Smooth muscle cell (in vitro differentiated cells): Measurements from ENCODE around the gene ZNF30. TPM values are rescaled to one million over a fixed set of nuclear protein-coding genes. Genes with fewer than 3 reads are reported as not detected.
"Not testable (repeated sequence)": the region's sequence is repeated elsewhere in the genome, so short reads cannot be mapped to it uniquely, and the experiment has no call there.

Experiments
- DNase-seq: peaks from one replicate; lab custom pipeline; 2025; ENCODE audit not compliant: unreplicated experiment; lab: John Stamatoyannopoulos, UW
- H2AFZ ChIP-seq: fragments of 200-600 bp; sonication (generic); 2 replicates; pipeline ENCODE4 v1.6.0; 2016; ENCODE audit warnings: antibody characterized with exemption, low read depth, mild to moderate bottlenecking
- H3F3A ChIP-seq: fragments of 200-600 bp; sonication (generic); 2 replicates; pipeline ENCODE4 v1.6.0; 2017; ENCODE audit warnings: antibody characterized with exemption, low read depth
- H3K27ac ChIP-seq: fragments of 200-600 bp; sonication (generic); 2 replicates; pipeline ENCODE4 v1.5.1; 2016; ENCODE audit warnings: low read depth, mild to moderate bottlenecking
- H3K27me3 ChIP-seq: fragments of 200-600 bp; sonication (generic); 2 replicates; pipeline ENCODE4 v1.6.1; 2016; ENCODE audit warnings: low read depth, mild to moderate bottlenecking
- H3K36me3 ChIP-seq: fragments of 200-600 bp; sonication (generic); 2 replicates; pipeline ENCODE4 v1.5.1; 2016; ENCODE audit warnings: low read depth
- H3K4me1 ChIP-seq: fragments of 200-600 bp; sonication (generic); 2 replicates; pipeline ENCODE4 v1.5.1; 2016; ENCODE audit warnings: low read depth
- H3K4me2 ChIP-seq: fragments of 200-600 bp; sonication (generic); 2 replicates; pipeline ENCODE4 v1.6.0; 2016; ENCODE audit warnings: mild to moderate bottlenecking
- H3K4me3 ChIP-seq: fragments of 200-600 bp; sonication (generic); 2 replicates; pipeline ENCODE4 v1.5.1; 2016; ENCODE audit warnings: mild to moderate bottlenecking
- H3K79me2 ChIP-seq: fragments of 200-600 bp; sonication (generic); 2 replicates; pipeline ENCODE4 v1.6.0; 2016; ENCODE audit warnings: low read depth, mild to moderate bottlenecking
- H3K9ac ChIP-seq: fragments of 200-600 bp; sonication (generic); 2 replicates; pipeline ENCODE4 v1.6.0; 2016; ENCODE audit warnings: low read depth
- H3K9me3 ChIP-seq: fragments of 200-600 bp; sonication (generic); replicated peaks from 2 replicates; pipeline ENCODE4 v1.5.1; 2016; ENCODE audit warnings: low read depth
- H4K20me1 ChIP-seq: fragments of 200-600 bp; sonication (generic); 2 replicates; pipeline ENCODE4 v1.6.0; 2016; ENCODE audit warnings: low read depth
- WGBS: methylation state at CpG from one replicate; pipeline ENCODE4 v1.1.7; 2016; ENCODE audit warnings: low lambda C conversion rate; 5-methylcytosine and 5-hydroxymethylcytosine counted together
- polyA plus RNA-seq: library from polyadenylated mRNA; unstranded; fragments of >200 nt; fragmentation: Nextera tagmentation; extraction: Ambion mirVana; gene quantifications from 2 replicates; pipeline ENCODE4 v1.2.1, GENCODE V29; 2016
- total RNA-seq: library from RNA; depleted of rRNA; stranded (reverse); fragments of >200 nt; gene quantifications from 2 replicates; pipeline ENCODE4 v1.2.3, GENCODE V29; 2014
- TF ChIP-seq, protein P1 (sequence below): fragments of 200-600 bp; sonication (generic); IDR thresholded peaks from 2 replicates; pipeline ENCODE4 v1.5.1; 2017; ENCODE audit warnings: borderline replicate concordance, mild to moderate bottlenecking, antibody characterized with exemption; ENCODE audit not compliant: insufficient read depth, poor library complexity, severe bottlenecking

Gene ZNF30
- total and polyA plus RNA-seq, 2 experiments from 2014 or later: 1.2 to 2.3 TPM

DNA sequence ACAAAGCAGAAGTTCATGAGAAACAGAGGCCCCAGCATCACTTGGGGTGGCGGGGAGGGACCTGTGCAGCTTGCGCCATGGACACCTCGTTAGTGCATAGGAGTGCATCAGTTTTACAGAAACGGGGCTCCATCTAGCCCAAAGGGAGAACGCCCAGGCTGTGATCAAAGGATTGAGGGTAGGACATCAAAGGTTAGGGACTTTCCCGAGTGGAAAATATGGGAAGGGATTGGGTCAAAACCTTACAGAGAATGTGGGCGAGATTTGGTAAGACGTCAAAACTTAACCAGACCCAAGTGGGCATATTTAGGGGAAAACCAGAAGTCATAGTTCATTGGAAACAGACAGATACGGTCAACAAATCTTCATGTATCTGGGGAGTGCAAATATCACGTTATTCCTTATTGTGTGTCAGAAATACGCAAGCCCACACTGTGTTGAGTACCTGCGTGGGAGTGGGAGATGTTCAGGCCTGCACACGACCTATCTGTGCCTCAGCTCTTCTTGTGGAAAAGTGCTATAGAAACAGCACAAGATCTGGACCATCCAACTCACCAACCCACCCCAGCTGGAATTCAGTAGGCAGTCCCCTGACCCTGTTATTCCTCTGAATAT is 64.0 kb downstream of the ZNF30 start:
- H3K27me3 ChIP-seq: no peaks in the 10 kb centered on the region
- H4K20me1 ChIP-seq: no peaks in the 10 kb centered on the region
- H3K4me3 ChIP-seq: no peak overlapping the region
- WGBS: 91% methylated on average over 13 of the region's 13 CpGs
- no peaks in the 10 kb centered on the region for H3F3A ChIP-seq
- TF ChIP-seq, protein P1, sequence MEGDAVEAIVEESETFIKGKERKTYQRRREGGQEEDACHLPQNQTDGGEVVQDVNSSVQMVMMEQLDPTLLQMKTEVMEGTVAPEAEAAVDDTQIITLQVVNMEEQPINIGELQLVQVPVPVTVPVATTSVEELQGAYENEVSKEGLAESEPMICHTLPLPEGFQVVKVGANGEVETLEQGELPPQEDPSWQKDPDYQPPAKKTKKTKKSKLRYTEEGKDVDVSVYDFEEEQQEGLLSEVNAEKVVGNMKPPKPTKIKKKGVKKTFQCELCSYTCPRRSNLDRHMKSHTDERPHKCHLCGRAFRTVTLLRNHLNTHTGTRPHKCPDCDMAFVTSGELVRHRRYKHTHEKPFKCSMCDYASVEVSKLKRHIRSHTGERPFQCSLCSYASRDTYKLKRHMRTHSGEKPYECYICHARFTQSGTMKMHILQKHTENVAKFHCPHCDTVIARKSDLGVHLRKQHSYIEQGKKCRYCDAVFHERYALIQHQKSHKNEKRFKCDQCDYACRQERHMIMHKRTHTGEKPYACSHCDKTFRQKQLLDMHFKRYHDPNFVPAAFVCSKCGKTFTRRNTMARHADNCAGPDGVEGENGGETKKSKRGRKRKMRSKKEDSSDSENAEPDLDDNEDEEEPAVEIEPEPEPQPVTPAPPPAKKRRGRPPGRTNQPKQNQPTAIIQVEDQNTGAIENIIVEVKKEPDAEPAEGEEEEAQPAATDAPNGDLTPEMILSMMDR: no peak
- no peak overlapping the region for H2AFZ ChIP-seq
- no peaks in the 10 kb centered on the region for H3K9me3 ChIP-seq
- no peak overlapping the region for H3K4me2 ChIP-seq
- DNase-seq: no peak
- H3K27ac ChIP-seq: no peak overlapping the region
- H3K79me2 ChIP-seq: no peaks in the 10 kb centered on the region
- no peak overlapping the region for H3K9ac ChIP-seq
- H3K36me3 ChIP-seq: no peaks in the 10 kb centered on the region
- no peaks in the 10 kb centered on the region for H3K4me1 ChIP-seq

DNA sequence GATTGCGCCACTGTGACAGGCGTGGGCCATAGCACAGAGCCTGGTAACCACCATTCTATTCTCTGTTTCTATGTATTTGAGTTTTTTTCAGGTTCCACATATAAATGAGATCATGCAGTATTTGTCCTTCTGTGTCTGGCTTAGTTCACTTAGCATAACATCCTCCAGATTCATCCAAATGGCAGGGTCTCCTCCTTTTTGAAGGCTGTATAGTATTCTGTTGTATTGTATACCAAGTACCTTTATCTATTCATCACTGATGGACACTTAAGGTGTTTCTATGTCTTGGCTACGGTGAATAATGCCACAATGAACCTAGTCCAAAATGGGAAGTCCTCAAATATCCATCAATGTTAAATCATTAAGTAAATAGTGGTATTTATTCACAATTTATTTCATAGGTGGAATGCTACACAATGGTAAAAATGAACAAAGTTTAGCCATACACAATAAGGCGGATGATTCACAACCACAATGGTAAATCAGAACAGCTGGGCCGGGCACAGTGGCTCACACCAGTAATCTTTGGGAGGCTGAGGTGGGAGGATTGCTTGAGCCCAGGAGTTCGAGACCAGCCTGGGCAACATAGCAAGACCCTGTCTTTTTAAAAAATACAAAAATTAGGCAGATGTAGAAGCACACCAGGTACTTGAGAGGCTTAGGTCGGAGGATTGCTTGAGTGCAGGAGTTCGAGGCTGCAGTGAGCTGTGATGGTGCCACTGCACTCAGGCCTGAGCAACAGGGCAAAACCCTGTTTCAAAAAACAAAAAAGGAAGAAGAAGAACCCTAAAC is 65.0 kb downstream of the ZNF30 start:
- H3K4me1 ChIP-seq: no peaks in the 10 kb centered on the region
- no peaks in the 10 kb centered on the region for H3K79me2 ChIP-seq
- no peaks in the 10 kb centered on the region for H3K9me3 ChIP-seq
- DNase-seq: no peak
- H3K4me3 ChIP-seq: no peak overlapping the region
- H2AFZ ChIP-seq: no peak overlapping the region
- TF ChIP-seq, protein P1: no peak
- no peak overlapping the region for H3K4me2 ChIP-seq
- H3K9ac ChIP-seq: no peak overlapping the region
- no peaks in the 10 kb centered on the region for H3F3A ChIP-seq
- H4K20me1 ChIP-seq: no peaks in the 10 kb centered on the region
- 86% methylated on average over 8 of the region's 8 CpGs for whole genome bisulfite sequencing
- H3K27me3 ChIP-seq: no peaks in the 10 kb centered on the region
- no peak overlapping the region for H3K27ac ChIP-seq
- no peaks in the 10 kb centered on the region for H3K36me3 ChIP-seq

DNA sequence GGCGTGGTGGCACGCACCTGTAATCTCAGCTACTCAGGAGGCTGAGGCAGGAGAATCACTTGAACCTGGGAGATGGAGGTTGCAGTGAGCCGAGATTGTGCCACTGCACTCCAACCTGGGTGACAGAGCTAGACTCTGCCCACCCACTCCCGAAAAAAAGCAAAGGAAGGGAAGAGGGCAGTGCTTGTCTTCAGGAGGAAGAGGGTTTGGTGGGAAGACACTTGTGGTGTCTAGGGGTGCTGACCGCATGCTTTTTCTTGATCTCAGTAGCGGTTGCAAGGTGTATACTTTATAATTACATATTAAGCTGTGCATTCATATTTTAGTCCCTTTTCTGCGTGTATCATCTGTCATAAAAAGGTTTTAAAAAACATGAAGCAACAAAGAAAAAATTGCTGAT is 65.9 kb downstream of the ZNF30 start:
- H3K4me1 ChIP-seq, H3K79me2 ChIP-seq, H3K27ac ChIP-seq, H3K27me3 ChIP-seq, H3K9ac ChIP-seq, H3K4me3 ChIP-seq, H3K9me3 ChIP-seq, H3K36me3 ChIP-seq, DNase-seq, H2AFZ ChIP-seq, H3K4me2 ChIP-seq, H3F3A ChIP-seq, H4K20me1 ChIP-seq: not testable (repeated sequence)
- WGBS: 96% methylated on average over 7 of the region's 7 CpGs

DNA sequence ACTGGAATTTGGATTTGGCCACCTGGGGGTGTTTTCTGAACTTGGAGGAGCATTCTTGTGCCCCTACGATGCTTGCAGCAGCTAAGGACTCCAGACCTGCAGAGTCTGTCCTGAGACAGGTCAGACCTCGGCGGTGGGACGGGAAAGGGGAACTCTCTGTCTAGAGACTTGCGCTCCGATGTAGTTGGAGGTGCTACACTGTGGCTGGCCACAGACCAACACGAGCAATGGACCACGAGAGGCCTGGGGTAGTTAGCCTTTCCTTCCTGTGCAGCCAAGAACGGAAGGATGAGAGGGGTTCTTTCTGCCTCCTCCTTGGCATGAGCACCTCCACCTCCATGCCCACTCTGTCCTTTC is 67.6 kb downstream of the ZNF30 start:
- no peaks in the 10 kb centered on the region for H4K20me1 ChIP-seq
- no peaks in the 10 kb centered on the region for H3F3A ChIP-seq
- H3K9me3 ChIP-seq: no peaks in the 10 kb centered on the region
- no peak overlapping the region for H2AFZ ChIP-seq
- no peaks in the 10 kb centered on the region for H3K79me2 ChIP-seq
- TF ChIP-seq, protein P1: no peak
- no peaks in the 10 kb centered on the region for H3K36me3 ChIP-seq
- H3K4me3 ChIP-seq: no peak overlapping the region
- no peak overlapping the region for H3K27ac ChIP-seq
- no peak overlapping the region for H3K9ac ChIP-seq
- H3K4me1 ChIP-seq: no peaks in the 10 kb centered on the region
- no peak for DNase-seq
- H3K4me2 ChIP-seq: no peak overlapping the region
- no peaks in the 10 kb centered on the region for H3K27me3 ChIP-seq
- WGBS: 87% methylated on average over 9 of the region's 9 CpGs

Other genes with a start within 250 kb of the ZNF30 start
- not detected in 2 replicates for gene SCGB2B2, start 249.7 kb upstream of the ZNF30 start, total RNA-seq
- 0.73 TPM in 1 of 2 replicates, not detected in the other for gene SCGB2B2, start 249.7 kb upstream of the ZNF30 start, polyA plus RNA-seq
- 16.0 and 34.6 TPM in 2 replicates for gene ZNF302, start 249.2 kb upstream of the ZNF30 start, total RNA-seq
- 11.5 and 17.5 TPM in 2 replicates for gene ZNF302, start 249.2 kb upstream of the ZNF30 start, polyA plus RNA-seq
- gene ZNF181, start 192.7 kb upstream of the ZNF30 start, total RNA-seq: 9.7 and 33.8 TPM in 2 replicates
- 4.1 and 7.1 TPM in 2 replicates for gene ZNF181, start 192.7 kb upstream of the ZNF30 start, polyA plus RNA-seq
- gene ZNF599, start 153.7 kb upstream of the ZNF30 start, total RNA-seq: 5.5 and 7.7 TPM in 2 replicates
- gene ZNF599, start 153.7 kb upstream of the ZNF30 start, polyA plus RNA-seq: 5.7 and 8.3 TPM in 2 replicates
- 7.1 and 8.8 TPM in 2 replicates for gene ZNF792, start 37.3 kb downstream of the ZNF30 start, total RNA-seq
- 2.8 TPM in 2 replicates for gene ZNF792, start 37.3 kb downstream of the ZNF30 start, polyA plus RNA-seq
- gene GRAMD1A, start 73.4 kb downstream of the ZNF30 start, total RNA-seq: 19.4 and 27.6 TPM in 2 replicates
- gene GRAMD1A, start 73.4 kb downstream of the ZNF30 start, polyA plus RNA-seq: 59.6 and 74.1 TPM in 2 replicates
- 0.99 and 3.3 TPM in 2 replicates for gene SCN1B, start 103.6 kb downstream of the ZNF30 start, total RNA-seq
- 2.2 and 4.6 TPM in 2 replicates for gene SCN1B, start 103.6 kb downstream of the ZNF30 start, polyA plus RNA-seq
- 1.9 and 4.1 TPM in 2 replicates for gene HPN, start 114.8 kb downstream of the ZNF30 start, total RNA-seq
- gene HPN, start 114.8 kb downstream of the ZNF30 start, polyA plus RNA-seq: 1.3 and 6.6 TPM in 2 replicates
- 26.3 and 37.0 TPM in 2 replicates for gene FXYD3, start 188.9 kb downstream of the ZNF30 start, total RNA-seq
- 23.0 and 67.1 TPM in 2 replicates for gene FXYD3, start 188.9 kb downstream of the ZNF30 start, polyA plus RNA-seq
- gene LGI4, start 208.2 kb downstream of the ZNF30 start, total RNA-seq: 0.22 TPM in 1 of 2 replicates, not detected in the other
- 0.17 and 0.24 TPM in 2 replicates for gene LGI4, start 208.2 kb downstream of the ZNF30 start, polyA plus RNA-seq
- gene FXYD1, start 211.9 kb downstream of the ZNF30 start, total RNA-seq: 3.2 and 3.5 TPM in 2 replicates
- gene FXYD1, start 211.9 kb downstream of the ZNF30 start, polyA plus RNA-seq: 2.7 and 3.0 TPM in 2 replicates
- not detected in 2 replicates for gene FXYD7, start 216.4 kb downstream of the ZNF30 start, total RNA-seq
- gene FXYD7, start 216.4 kb downstream of the ZNF30 start, polyA plus RNA-seq: not detected in 2 replicates
- 89.3 and 133 TPM in 2 replicates for gene FXYD5, start 227.8 kb downstream of the ZNF30 start, total RNA-seq
- gene FXYD5, start 227.8 kb downstream of the ZNF30 start, polyA plus RNA-seq: 205 and 246 TPM in 2 replicates